ENCODE results near the gene DNM3. TPM values are rescaled to one million over a fixed set of nuclear protein-coding genes. Genes with fewer than 3 reads are reported as not detected.

Gene DNM3
- polyA plus RNA-seq, 3 donors = 0.15 TPM; not detected in 2

DNA sequence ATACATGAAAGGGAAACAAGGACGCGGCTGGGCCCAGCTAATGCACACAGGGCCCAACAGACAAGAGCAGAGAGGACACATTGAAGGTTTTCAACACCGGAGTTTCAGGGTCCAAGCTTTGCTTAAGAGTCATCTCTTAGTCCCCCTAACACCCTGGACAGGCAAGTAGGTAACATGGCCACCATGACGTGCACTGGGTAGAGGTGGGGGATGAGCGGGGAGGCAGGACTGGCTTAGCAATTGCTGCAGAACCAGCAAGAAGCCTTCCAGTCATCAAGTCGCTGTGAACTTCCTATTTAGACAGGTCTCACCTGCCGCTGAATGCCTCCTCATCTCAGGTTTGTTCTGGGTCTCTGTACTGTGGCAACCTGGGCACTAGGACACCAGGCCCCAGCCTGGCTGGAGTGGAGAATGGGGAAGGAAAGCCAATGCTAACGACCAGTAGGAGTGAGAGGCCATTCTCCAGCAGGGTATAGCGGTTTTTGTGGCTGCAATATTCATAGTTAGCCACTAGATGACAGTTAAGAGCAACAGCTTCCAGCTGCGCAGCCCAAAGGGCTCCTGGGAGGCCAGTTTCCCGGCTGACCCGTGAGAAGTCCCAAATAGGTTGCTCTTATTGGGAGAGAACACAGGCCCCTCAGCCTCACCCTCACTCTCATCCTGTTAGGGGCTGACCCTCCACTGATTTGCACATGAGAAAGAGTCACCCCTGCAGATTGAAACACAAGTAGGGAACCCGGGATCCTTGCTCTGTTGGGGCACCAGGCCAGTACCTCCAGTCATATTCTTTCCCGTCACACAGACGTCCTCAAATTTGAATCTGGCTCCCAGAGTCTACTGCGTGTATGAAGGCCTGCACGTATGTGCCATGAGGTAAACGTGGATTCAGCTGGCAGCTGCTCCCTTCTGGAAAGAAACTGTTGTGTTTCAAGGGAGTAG lies 608.6 kb downstream of the DNM3 start:
- Histone ChIP-seq H4K20me1 (ENCODE audit: insufficient read depth, low read length) (no peaks in the 10 kb centered on the region), H3K4me2 (replicated peaks; ENCODE audit: extremely low read depth, low read length, poor library complexity, severe bottlenecking) (peak overlapping the region; percentile 39), H3K4me3 (replicated peaks in 1 of 3; ENCODE audit: low read depth in 2 of 3, low read length in 3 of 3) (peak overlapping the region in 1 of 3 experiments; percentile 25), H3K27ac (ENCODE audit: low read depth in 1 of 2, low read length in 2 of 2) (peak overlapping the region in 1 of 2 donors; percentile 57), H2AFZ (ENCODE audit: insufficient read depth, low read depth, low read length, poor library complexity, severe bottlenecking) (peak overlapping the region; percentile 90), H3K36me3 (replicated peaks in 1 of 2; ENCODE audit: control insufficient read depth in 1 of 2, insufficient read depth in 2 of 2, low read length in 2 of 2) (no peaks in the 10 kb centered on the region), H3K9ac (ENCODE audit: insufficient read depth, low read length, poor library complexity, severe bottlenecking) (no peak overlapping the region), H3K79me2 (ENCODE audit: insufficient read depth, low read length) (no peaks in the 10 kb centered on the region), H3K27me3 (ENCODE audit: control insufficient read depth in 2 of 2, insufficient read depth in 2 of 2, low read length in 2 of 2) (no peaks in the 10 kb centered on the region), H3K4me1 (ENCODE audit: control insufficient read depth in 1 of 2, insufficient read depth in 2 of 2, low read length in 2 of 2) (peaks cover 25 to 34% of the 10 kb centered on the region in 2 donors), H3K9me3 (replicated peaks in 1 of 2; ENCODE audit: control insufficient read depth in 1 of 2, insufficient read depth in 1 of 2, low read length in 2 of 2) (no peaks in the 10 kb centered on the region)
- Mint-ChIP-seq H3K27ac (peak overlapping the region in 6 of 7 donors; percentile 1 to 90 (median 28)), H3K36me3 (no peaks in the 10 kb centered on the region), H3K9me3 (no peaks in the 10 kb centered on the region), H3K4me3 (peak overlapping the region; percentile 53 to 65), H3K27me3 (ENCODE audit: low read depth in 3 of 3) (peaks cover 0 to 5% (median 0%) of the 10 kb centered on the region in 3 donors), H3K4me1 (peaks cover 45% of the 10 kb centered on the region)
- peak; percentile 64 to 84 (median 71) for DNase-seq
- intact Hi-C loops (cut with micrococcal nuclease) = loop anchor here in 1 of 2 donors (5.0 to 10.0 kb wide), 3 partner anchors 82 to 605 kb away; partner anchors contain the start of genes DNM3 and SUCO
- TF ChIP-seq, protein P1, sequence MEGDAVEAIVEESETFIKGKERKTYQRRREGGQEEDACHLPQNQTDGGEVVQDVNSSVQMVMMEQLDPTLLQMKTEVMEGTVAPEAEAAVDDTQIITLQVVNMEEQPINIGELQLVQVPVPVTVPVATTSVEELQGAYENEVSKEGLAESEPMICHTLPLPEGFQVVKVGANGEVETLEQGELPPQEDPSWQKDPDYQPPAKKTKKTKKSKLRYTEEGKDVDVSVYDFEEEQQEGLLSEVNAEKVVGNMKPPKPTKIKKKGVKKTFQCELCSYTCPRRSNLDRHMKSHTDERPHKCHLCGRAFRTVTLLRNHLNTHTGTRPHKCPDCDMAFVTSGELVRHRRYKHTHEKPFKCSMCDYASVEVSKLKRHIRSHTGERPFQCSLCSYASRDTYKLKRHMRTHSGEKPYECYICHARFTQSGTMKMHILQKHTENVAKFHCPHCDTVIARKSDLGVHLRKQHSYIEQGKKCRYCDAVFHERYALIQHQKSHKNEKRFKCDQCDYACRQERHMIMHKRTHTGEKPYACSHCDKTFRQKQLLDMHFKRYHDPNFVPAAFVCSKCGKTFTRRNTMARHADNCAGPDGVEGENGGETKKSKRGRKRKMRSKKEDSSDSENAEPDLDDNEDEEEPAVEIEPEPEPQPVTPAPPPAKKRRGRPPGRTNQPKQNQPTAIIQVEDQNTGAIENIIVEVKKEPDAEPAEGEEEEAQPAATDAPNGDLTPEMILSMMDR (IDR thresholded peaks at IDR 0.05) = peak; percentile 91
- WGBS (ENCODE audit: insufficient coverage) = 55% methylated on average over 8 of the region's 18 CpGs

DNA sequence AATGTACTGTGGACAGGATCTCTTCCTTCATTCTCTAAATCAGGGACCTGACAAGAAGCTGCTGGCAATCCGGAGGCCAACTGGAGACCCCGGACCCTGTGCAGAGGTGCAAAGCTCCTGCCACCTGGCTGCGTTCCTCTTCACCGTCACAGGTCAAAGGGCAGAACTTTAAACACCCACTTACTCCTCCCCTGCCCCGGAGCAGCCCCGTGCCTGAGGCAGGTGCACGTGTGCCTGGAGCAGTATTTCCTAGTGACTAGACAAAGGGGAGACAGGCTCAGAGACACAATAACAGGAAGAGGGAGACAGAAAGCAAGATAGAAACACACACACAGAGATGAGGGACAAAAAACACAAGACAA lies 609.2 kb downstream of the DNM3 start:
- WGBS (ENCODE audit: insufficient coverage) = 64% methylated on average over 2 of the region's 7 CpGs
- peaks cover 30 to 39% of the 10 kb centered on the region in 2 donors for H3K4me1 ChIP-seq (ENCODE audit: control insufficient read depth in 1 of 2, insufficient read depth in 2 of 2, low read length in 2 of 2)
- H3K9ac ChIP-seq (ENCODE audit: insufficient read depth, low read length, poor library complexity, severe bottlenecking) = no peak overlapping the region
- Mint-ChIP-seq H3K27me3 (ENCODE audit: low read depth in 3 of 3) (peaks cover 0 to 5% (median 0%) of the 10 kb centered on the region in 3 donors), H3K9me3 (no peaks in the 10 kb centered on the region), H3K36me3 (no peaks in the 10 kb centered on the region), H3K27ac (peak overlapping the region in 1 of 7 donors; percentile 76), H3K4me1 (peaks cover 51% of the 10 kb centered on the region), H3K4me3 (peak overlapping the region in 1 of 2 donors; percentile 65)
- no peaks in the 10 kb centered on the region for H3K27me3 ChIP-seq (ENCODE audit: control insufficient read depth in 2 of 2, insufficient read depth in 2 of 2, low read length in 2 of 2)
- peak overlapping the region; percentile 90 for H2AFZ ChIP-seq (ENCODE audit: insufficient read depth, low read depth, low read length, poor library complexity, severe bottlenecking)
- no peak overlapping the region for H3K4me2 ChIP-seq (replicated peaks; ENCODE audit: extremely low read depth, low read length, poor library complexity, severe bottlenecking)
- TF ChIP-seq, protein P1 (IDR thresholded peaks at IDR 0.05) = no peak
- H4K20me1 ChIP-seq (ENCODE audit: insufficient read depth, low read length) = no peaks in the 10 kb centered on the region
- H3K4me3 ChIP-seq (replicated peaks in 1 of 3; ENCODE audit: low read depth in 2 of 3, low read length in 3 of 3) = no peak overlapping the region
- H3K27ac ChIP-seq (ENCODE audit: low read depth in 1 of 2, low read length in 2 of 2) = peak overlapping the region in 1 of 2 donors; percentile 57
- H3K36me3 ChIP-seq (replicated peaks in 1 of 2; ENCODE audit: control insufficient read depth in 1 of 2, insufficient read depth in 2 of 2, low read length in 2 of 2) = no peaks in the 10 kb centered on the region
- no peak for DNase-seq
- H3K9me3 ChIP-seq (replicated peaks in 1 of 2; ENCODE audit: control insufficient read depth in 1 of 2, insufficient read depth in 1 of 2, low read length in 2 of 2) = no peaks in the 10 kb centered on the region
- intact Hi-C loops (cut with micrococcal nuclease) = no loop called here
- H3K79me2 ChIP-seq (ENCODE audit: insufficient read depth, low read length) = no peaks in the 10 kb centered on the region
